Measurements from ENCODE around the gene MT2A. TPM values are rescaled to one million over a fixed set of nuclear protein-coding genes. Genes with fewer than 3 reads are reported as not detected.
A peak's percentile ranks its signal among the peaks of the same experiment; 100 is the strongest.

Gene MT2A
- total RNA-seq, 4 donors from 2014 or later: 27.0 to 528 (median 116) TPM

GRCh38 chr16:56584276-56584675, 24.1 kb upstream of the MT2A start:
- H3K27me3 ChIP-seq: peaks cover 2 to 27% (median 6%) of the 10 kb centered on the region in 4 donors
- TF ChIP-seq CTCF (IDR thresholded peaks at IDR 0.05) (no peak), POLR2AphosphoS5 (IDR thresholded peaks at IDR 0.05) (no peak), POLR2A (IDR thresholded peaks at IDR 0.05; ENCODE audit: low read depth) (no peak), EP300 (IDR thresholded peaks at IDR 0.05) (no peak)
- DNase-seq (ENCODE audit: extremely low spot score): no peak
- intact Hi-C loops (cut with DNase I): no loop called here
- no peaks in the 10 kb centered on the region for H3K36me3 ChIP-seq
- 95% methylated on average over 11 of the region's 11 CpGs for WGBS
- no peaks in the 10 kb centered on the region for H3K9me3 ChIP-seq
- H3K4me3 ChIP-seq: no peak overlapping the region
- H3K4me1 ChIP-seq: peaks cover under 1 to 15% (median 8%) of the 10 kb centered on the region in 4 donors
- no peak overlapping the region for H3K27ac ChIP-seq (replicated peaks in 1 of 4)

GRCh38 chr16:56588781-56589140, 19.6 kb upstream of the MT2A start:
- Histone ChIP-seq H3K9me3 (no peaks in the 10 kb centered on the region), H3K36me3 (no peaks in the 10 kb centered on the region), H3K4me3 (peak overlapping the region; percentile 42 to 60 (median 52)), H3K4me1 (peaks cover 5 to 15% (median 12%) of the 10 kb centered on the region in 4 donors), H3K27me3 (peaks cover 8 to 44% (median 12%) of the 10 kb centered on the region in 4 donors), H3K27ac (replicated peaks in 1 of 4) (no peak overlapping the region)
- DNase-seq (ENCODE audit: extremely low spot score): no peak
- TF ChIP-seq POLR2AphosphoS5 (IDR thresholded peaks at IDR 0.05) (no peak), POLR2A (IDR thresholded peaks at IDR 0.05; ENCODE audit: low read depth) (no peak), EP300 (IDR thresholded peaks at IDR 0.05) (no peak), CTCF (IDR thresholded peaks at IDR 0.05) (no peak)
- intact Hi-C loops (cut with DNase I): no loop called here
- whole genome bisulfite sequencing: 36% methylated on average over 9 of the region's 9 CpGs

- Histone ChIP-seq H3K27me3 (peaks cover 8 to 44% (median 12%) of the 10 kb centered on the region in 4 donors), H3K27ac (replicated peaks in 1 of 4) (no peak within 1 kb of the TSS), H3K36me3 (no peaks in the 10 kb centered on the region), H3K4me3 (peak within 1 kb of the TSS; percentile 42 to 60 (median 52)), H3K9me3 (no peaks in the 10 kb centered on the region), H3K4me1 (peaks cover 5 to 15% (median 12%) of the 10 kb centered on the region in 4 donors)
- DNase-seq (ENCODE audit: extremely low spot score): no peak
- intact Hi-C loops (cut with DNase I): no loop called here
- 18% methylated on average over 17 of the region's 87 CpGs for WGBS
- TF ChIP-seq POLR2AphosphoS5 (IDR thresholded peaks at IDR 0.05): peak in 1 of 2 donors; percentile 34
- TF ChIP-seq EP300 (IDR thresholded peaks at IDR 0.05): no peak
- TF ChIP-seq CTCF (IDR thresholded peaks at IDR 0.05): no peak
- TF ChIP-seq POLR2A (IDR thresholded peaks at IDR 0.05; ENCODE audit: low read depth): no peak
These were observed 19.0 kb upstream of the MT2A start, which contains the start of gene MT3 for GRCh38 chr16:56589141-56590039. Gene MT3, plus strand, starts transcription at chr16:56589528. Its CDS starts 63 bp downstream, at chr16:56589591.

GRCh38 chr16:56591377-56592060, 16.9 kb upstream of the MT2A start:
- peaks cover 8 to 44% (median 12%) of the 10 kb centered on the region in 4 donors for H3K27me3 ChIP-seq
- no peaks in the 10 kb centered on the region for H3K36me3 ChIP-seq
- H3K27ac ChIP-seq (replicated peaks in 1 of 4): no peak overlapping the region
- no peak overlapping the region for H3K4me3 ChIP-seq
- H3K4me1 ChIP-seq: peaks cover 5 to 15% (median 12%) of the 10 kb centered on the region in 4 donors
- TF ChIP-seq CTCF (IDR thresholded peaks at IDR 0.05) (no peak), EP300 (IDR thresholded peaks at IDR 0.05) (no peak), POLR2AphosphoS5 (IDR thresholded peaks at IDR 0.05) (no peak), POLR2A (IDR thresholded peaks at IDR 0.05; ENCODE audit: low read depth) (no peak)
- 78% methylated on average over 4 of the region's 4 CpGs for WGBS
- intact Hi-C loops (cut with DNase I): no loop called here
- no peak for DNase-seq (ENCODE audit: extremely low spot score)
- no peaks in the 10 kb centered on the region for H3K9me3 ChIP-seq
